GM12892 (cell line): ENCODE results near the gene CHI3L1.

Experiments used
- POLR2A ChIP-seq: IDR thresholded peaks from 2 replicates; pipeline ENCODE4 v1.6.1; 2011; ENCODE audit warnings: low read depth, low read length, control low read depth
- POLR2AphosphoS5 ChIP-seq: IDR thresholded peaks from 2 replicates; pipeline ENCODE4 v1.6.1; 2011; ENCODE audit warnings: low read depth, low read length, control low read depth

DNA sequence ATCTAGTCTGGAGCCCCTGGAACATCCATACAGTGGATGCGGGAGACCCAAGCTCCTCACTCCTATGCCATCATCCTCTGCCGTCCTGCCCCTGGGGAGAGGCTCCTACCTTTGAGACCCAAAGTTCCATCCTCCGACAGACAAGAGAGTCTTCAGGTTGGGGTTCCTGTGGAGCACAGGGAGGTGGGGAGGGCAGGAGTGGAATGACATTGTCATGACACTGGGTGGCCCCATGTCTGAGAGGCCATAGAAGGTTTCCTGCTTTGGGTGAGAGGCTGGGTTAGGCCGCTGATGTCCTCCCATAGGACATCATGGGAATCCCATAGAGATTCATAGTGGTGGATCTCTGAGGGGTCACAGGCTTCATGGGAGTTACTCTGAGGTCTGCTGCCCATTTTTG, 2.0 kb downstream of the CHI3L1 start:
- TF ChIP-seq POLR2A, result no peak
- no peak for TF ChIP-seq POLR2AphosphoS5
